MCF 10A (cell line): ENCODE data around the gene ENO2. TPM values are rescaled to one million over a fixed set of nuclear protein-coding genes. Genes with fewer than 3 reads are reported as not detected.

Source experiments
- BruUV-seq: library from RNA; stranded (reverse); fragments of 400-500 nt; replicated peaks from 2 replicates; lab custom pipeline; 2021; lab: Mats Ljungman, UMichigan
- CTCF ChIA-PET: fragments of 300-600 bp; sonication (Branson Sonifier 250); formaldehyde crosslinking; extraction: SDS; loops from one replicate; lab custom pipeline; 2021; ENCODE audit warnings: antibody characterized with exemption, inconsistent platforms; lab: Yijun Ruan, JAX
- POLR2A ChIA-PET: fragments of 300-600, 350-650 bp; sonication (Branson Sonifier 250); formaldehyde crosslinking; extraction: SDS; loops from one replicate; lab custom pipeline; 2020; ENCODE audit warnings: antibody characterized with exemption, inconsistent platforms; lab: Yijun Ruan, JAX
- DNase-seq: peaks from one replicate; pipeline ENCODE4 v3.0.0-alpha.2; 2018; ENCODE audit not compliant: unreplicated experiment
- H3K27ac Mint-ChIP-seq: one replicate; pipeline ENCODE4 v1.8.0; 2022; ENCODE audit warnings: mild to moderate bottlenecking, low read depth, mixed read lengths; ENCODE audit not compliant: unreplicated experiment
- H3K27me3 Mint-ChIP-seq: one replicate; pipeline ENCODE4 v1.8.0; 2022; ENCODE audit warnings: mixed read lengths; ENCODE audit not compliant: insufficient read depth, unreplicated experiment
- H3K36me3 Mint-ChIP-seq: one replicate; pipeline ENCODE4 v1.8.0; 2022; ENCODE audit warnings: mild to moderate bottlenecking, moderate library complexity, mixed read lengths; ENCODE audit not compliant: insufficient read depth, unreplicated experiment
- H3K4me1 Mint-ChIP-seq: one replicate; pipeline ENCODE4 v1.8.0; 2022; ENCODE audit warnings: mixed read lengths; ENCODE audit not compliant: insufficient read depth, unreplicated experiment
- H3K4me3 Mint-ChIP-seq: one replicate; pipeline ENCODE4 v1.8.0; 2022; ENCODE audit warnings: mild to moderate bottlenecking, moderate library complexity, mixed read lengths; ENCODE audit not compliant: unreplicated experiment
- H3K9me3 Mint-ChIP-seq: one replicate; pipeline ENCODE4 v1.8.0; 2022; ENCODE audit warnings: mixed read lengths; ENCODE audit not compliant: unreplicated experiment
- intact Hi-C: fragments of 100-400 bp; cut with micrococcal nuclease; formaldehyde crosslinking; loops from 2 replicates; pipeline ENCODE4 v1.14.1; 2022
- total RNA-seq: library from RNA; stranded (reverse); gene quantifications from 2 replicates; pipeline ENCODE4 v1.2.3, GENCODE V29; 2022
- TF ChIP-seq, protein P1 (sequence below): fragments of 200-600 bp; IDR thresholded peaks from one replicate; pipeline ENCODE4 v1.8.0; 2022; ENCODE audit warnings: antibody characterized with exemption, mild to moderate bottlenecking; ENCODE audit not compliant: unreplicated experiment

The ENO2 gene
- total RNA-seq, 1 experiment from 2014 or later: 0.30 TPM

DNA sequence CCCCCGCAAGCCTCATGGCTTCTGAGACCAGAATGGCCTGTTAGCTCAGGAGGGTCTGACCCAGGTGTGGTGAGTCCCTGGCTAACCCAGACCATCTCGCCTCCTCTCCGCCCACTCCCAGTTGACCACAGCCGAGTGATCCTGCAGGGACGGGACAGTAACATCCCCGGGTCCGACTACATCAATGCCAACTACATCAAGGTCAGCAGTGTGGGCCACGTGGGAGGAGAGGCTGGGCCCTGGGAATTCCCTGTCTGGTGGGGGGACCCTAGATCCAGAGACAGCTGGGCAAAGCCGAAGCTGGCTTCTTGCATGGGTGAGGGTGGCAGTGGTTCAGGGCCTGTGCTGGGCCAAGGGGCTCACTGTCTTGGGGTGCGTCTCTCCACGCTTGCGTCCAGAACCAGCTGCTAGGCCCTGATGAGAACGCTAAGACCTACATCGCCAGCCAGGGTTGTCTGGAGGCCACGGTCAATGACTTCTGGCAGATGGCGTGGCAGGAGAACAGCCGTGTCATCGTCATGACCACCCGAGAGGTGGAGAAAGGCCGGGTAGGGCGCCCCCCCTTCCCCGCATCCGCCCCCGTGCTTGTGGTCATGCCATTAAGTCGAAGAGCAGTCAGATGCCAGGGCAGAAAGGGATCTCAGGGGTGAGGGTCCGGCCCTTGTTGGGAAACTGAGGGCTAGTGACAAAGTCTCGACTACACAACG is 41.8 kb downstream of the ENO2 start:
- no peaks in the 10 kb centered on the region for H3K27me3 Mint-ChIP-seq
- ChIA-PET CTCF (interaction anchor here (0.7 to 4.1 kb wide), 4 partner anchors 10 to 133 kb away, joined by 3 to 31 read pairs (median 3); no protein-coding TSS in a partner anchor), POLR2A (interaction anchor here (0.6 to 1.8 kb wide), 2 partner anchors 8 to 58 kb away, joined by 3 to 7 read pairs; no protein-coding TSS in a partner anchor)
- TF ChIP-seq, protein P1, sequence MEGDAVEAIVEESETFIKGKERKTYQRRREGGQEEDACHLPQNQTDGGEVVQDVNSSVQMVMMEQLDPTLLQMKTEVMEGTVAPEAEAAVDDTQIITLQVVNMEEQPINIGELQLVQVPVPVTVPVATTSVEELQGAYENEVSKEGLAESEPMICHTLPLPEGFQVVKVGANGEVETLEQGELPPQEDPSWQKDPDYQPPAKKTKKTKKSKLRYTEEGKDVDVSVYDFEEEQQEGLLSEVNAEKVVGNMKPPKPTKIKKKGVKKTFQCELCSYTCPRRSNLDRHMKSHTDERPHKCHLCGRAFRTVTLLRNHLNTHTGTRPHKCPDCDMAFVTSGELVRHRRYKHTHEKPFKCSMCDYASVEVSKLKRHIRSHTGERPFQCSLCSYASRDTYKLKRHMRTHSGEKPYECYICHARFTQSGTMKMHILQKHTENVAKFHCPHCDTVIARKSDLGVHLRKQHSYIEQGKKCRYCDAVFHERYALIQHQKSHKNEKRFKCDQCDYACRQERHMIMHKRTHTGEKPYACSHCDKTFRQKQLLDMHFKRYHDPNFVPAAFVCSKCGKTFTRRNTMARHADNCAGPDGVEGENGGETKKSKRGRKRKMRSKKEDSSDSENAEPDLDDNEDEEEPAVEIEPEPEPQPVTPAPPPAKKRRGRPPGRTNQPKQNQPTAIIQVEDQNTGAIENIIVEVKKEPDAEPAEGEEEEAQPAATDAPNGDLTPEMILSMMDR: no peak
- no peaks in the 10 kb centered on the region for H3K9me3 Mint-ChIP-seq
- H3K27ac Mint-ChIP-seq: no peak overlapping the region
- intact Hi-C loops: no loop called here
- no peak for DNase-seq
- peaks cover 6% of the 10 kb centered on the region for H3K36me3 Mint-ChIP-seq
- H3K4me1 Mint-ChIP-seq: peaks cover 8% of the 10 kb centered on the region
- no peak overlapping the region for H3K4me3 Mint-ChIP-seq
- BruUV-seq: no TSS peak

DNA sequence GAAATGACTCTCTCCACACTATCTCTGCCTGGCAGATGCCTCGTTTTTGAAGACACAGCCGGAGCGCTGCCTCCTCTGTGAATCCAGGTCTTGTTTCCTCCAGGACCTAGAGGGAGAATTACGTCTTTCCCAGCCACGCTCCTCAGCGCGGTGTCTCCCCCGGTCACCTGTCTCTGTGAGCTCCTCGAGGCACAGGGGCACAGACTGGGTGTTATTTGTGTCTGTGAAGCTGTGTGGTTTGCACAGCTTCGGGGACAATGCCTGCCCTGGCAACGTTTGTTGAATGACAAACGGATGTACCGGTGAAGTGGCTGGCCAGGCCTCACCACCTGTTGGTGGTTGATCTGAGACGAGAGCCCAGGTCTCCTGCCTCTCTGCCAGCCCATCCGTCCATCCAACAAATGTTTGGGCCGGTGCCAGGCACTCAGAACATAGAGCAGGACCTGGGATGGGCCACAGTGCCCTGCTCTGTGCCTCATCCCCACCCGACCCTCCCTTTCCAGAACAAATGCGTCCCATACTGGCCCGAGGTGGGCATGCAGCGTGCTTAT is 42.8 kb downstream of the ENO2 start:
- BruUV-seq: no TSS peak
- ChIA-PET CTCF (interaction anchor here (0.6 to 4.1 kb wide), 3 partner anchors 11 to 249 kb away, joined by 3 to 31 read pairs (median 3); no protein-coding TSS in a partner anchor), POLR2A (interaction anchor here (0.6 to 1.5 kb wide), 2 partner anchors 13 to 57 kb away, joined by 3 to 6 read pairs; partner anchors contain the start of genes C12orf57 and RNU7-1)
- H3K4me1 Mint-ChIP-seq: peaks cover 19% of the 10 kb centered on the region
- no peak overlapping the region for H3K27ac Mint-ChIP-seq
- no peak for DNase-seq
- TF ChIP-seq, protein P1: no peak
- no peaks in the 10 kb centered on the region for H3K27me3 Mint-ChIP-seq
- H3K4me3 Mint-ChIP-seq: no peak overlapping the region
- intact Hi-C loops: no loop called here
- no peaks in the 10 kb centered on the region for H3K9me3 Mint-ChIP-seq
- peaks cover 6% of the 10 kb centered on the region for H3K36me3 Mint-ChIP-seq

DNA sequence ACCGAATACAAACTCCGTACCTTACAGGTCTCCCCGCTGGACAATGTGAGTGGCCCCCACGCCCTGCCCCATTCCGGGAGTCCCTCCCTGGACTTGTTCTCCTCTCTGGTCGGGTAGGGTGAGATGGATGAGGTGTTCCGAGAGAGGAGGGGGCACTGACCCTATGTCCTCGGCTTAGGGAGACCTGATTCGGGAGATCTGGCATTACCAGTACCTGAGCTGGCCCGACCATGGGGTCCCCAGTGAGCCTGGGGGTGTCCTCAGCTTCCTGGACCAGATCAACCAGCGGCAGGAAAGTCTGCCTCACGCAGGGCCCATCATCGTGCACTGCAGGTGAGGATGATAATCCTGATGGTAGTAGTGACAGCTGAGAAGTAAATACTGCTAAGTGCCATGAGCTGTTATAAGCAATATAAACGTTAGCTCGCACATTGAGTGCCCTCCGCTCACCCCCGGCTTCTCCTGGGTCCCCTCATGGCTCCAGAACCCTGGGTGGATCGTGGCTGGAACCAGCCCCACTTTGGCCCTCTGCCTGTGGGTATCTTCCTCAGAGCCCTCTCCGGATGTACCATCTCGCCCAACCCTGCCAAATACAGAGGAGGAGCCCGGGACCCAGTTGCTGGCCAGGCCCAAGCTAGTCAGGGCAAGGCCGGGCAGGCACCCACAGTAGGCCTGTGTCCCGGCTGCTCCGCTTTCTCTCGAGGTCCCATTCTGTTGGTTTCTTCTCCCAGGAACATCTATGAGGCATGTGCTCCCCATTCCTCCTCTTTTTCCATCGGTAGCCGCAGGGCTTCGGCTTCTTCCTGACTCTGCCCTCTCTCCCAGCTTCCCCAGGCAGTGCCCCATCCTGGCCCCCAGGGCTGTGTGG is 43.6 kb downstream of the ENO2 start:
- intact Hi-C loops: no loop called here
- TF ChIP-seq, protein P1: no peak
- ChIA-PET POLR2A (interaction anchor here (0.6 to 1.5 kb wide), 2 partner anchors 11 to 14 kb away, joined by 3 to 6 read pairs; partner anchors contain the start of genes C12orf57 and RNU7-1), CTCF (interaction anchor here (0.6 to 4.1 kb wide), 3 partner anchors 12 to 250 kb away, joined by 3 to 31 read pairs (median 3); no protein-coding TSS in a partner anchor)
- no TSS peak for BruUV-seq
- Mint-ChIP-seq H3K4me3 (no peak overlapping the region), H3K27ac (no peak overlapping the region), H3K4me1 (peaks cover 27% of the 10 kb centered on the region), H3K27me3 (no peaks in the 10 kb centered on the region), H3K36me3 (peaks cover 12% of the 10 kb centered on the region), H3K9me3 (no peaks in the 10 kb centered on the region)
- no peak for DNase-seq
